Testis (tissue), 3 donors: ENCODE data around the gene COL9A3. TPM values are rescaled to one million over a fixed set of nuclear protein-coding genes. Genes with fewer than 3 reads are reported as not detected.
"Not testable (repeated sequence)": the region's sequence is repeated elsewhere in the genome, so short reads cannot be mapped to it uniquely, and the experiment has no call there.

ENCODE experiments used
- DNase-seq: peaks from one replicate; pipeline ENCODE4 v3.0.0-alpha.2; 2019
- H3K27ac ChIP-seq, 2 donors: fragments of 200-600 bp; sonication (generic); one replicate each; pipeline ENCODE4 v1.5.1; 2019
- H3K27me3 ChIP-seq: fragments of 200-600 bp; sonication (generic); one replicate; pipeline ENCODE4 v1.5.1; 2019
- H3K36me3 ChIP-seq: fragments of 200-600 bp; sonication (generic); one replicate; pipeline ENCODE4 v1.5.1; 2017; ENCODE audit warnings: low read depth; ENCODE audit errors: missing control alignments
- H3K4me1 ChIP-seq: fragments of 200-600 bp; sonication (generic); one replicate; pipeline ENCODE4 v1.5.1; 2019
- H3K4me3 ChIP-seq, 2 donors: fragments of 200-600 bp; sonication (generic); one replicate each; pipeline ENCODE4 v1.5.1; 2017 to 2019
- H3K9me3 ChIP-seq: fragments of 200-600 bp; sonication (generic); one replicate; pipeline ENCODE4 v1.5.1; 2017
- CTCF ChIP-seq, 3 experiments: fragments of 450-650 bp in 2 of 3; fragments of 200-600 bp in 1 of 3; sonication (generic) in 1 of 3; IDR thresholded peaks; one replicate each; pipeline ENCODE4 v1.5.1; 2016 to 2019; ENCODE audit warnings: antibody characterized with exemption in 3 of 3, mild to moderate bottlenecking in 2 of 3, moderate library complexity in 1 of 3
- POLR2A ChIP-seq: fragments of 450-650 bp; IDR thresholded peaks from one replicate; pipeline ENCODE4 v1.6.1; 2017; ENCODE audit warnings: antibody characterized with exemption, mild to moderate bottlenecking, moderate library complexity
- WGBS, 2 donors: methylation state at CpG; one replicate each; pipeline ENCODE4 v1.1.5; 2018; 5-methylcytosine and 5-hydroxymethylcytosine counted together
- intact Hi-C: fragments of 100-400 bp; cut with DNase I; formaldehyde crosslinking; loops from one replicate; pipeline ENCODE4 v1.15.1; 2023; ENCODE audit warnings: low total_unique reads
- polyA plus RNA-seq: library from polyadenylated mRNA; stranded (reverse); fragments of 350-450 nt; fragmentation: Illumina TruSeq; extraction: RNeasy Lipid Tissue Mini Kit (QIAGEN cat#74804); gene quantifications from one replicate; pipeline ENCODE4 v1.2.3, GENCODE V29; 2014; ENCODE audit warnings: low read depth, low replicate concordance; ENCODE audit not compliant: insufficient read depth
- total RNA-seq, 2 donors: library from RNA; depleted of rRNA; stranded (reverse); fragments of >200 nt; gene quantifications; one replicate each; pipeline ENCODE4 v1.2.3, GENCODE V29; 2016

The COL9A3 gene
- total and polyA plus RNA-seq, 3 donors from 2014 or later = 19.1 to 50.6 (median 21.3) TPM

- 89% methylated on average over 8 of the region's 8 CpGs; no CpG with 5 or more reads in 1 of the 2 donors for WGBS, 2 donors
- no peak for TF ChIP-seq CTCF (IDR thresholded peaks at IDR 0.05)
- no peak for TF ChIP-seq POLR2A
- H3K27ac ChIP-seq = no peak overlapping the region
- no peaks in the 10 kb centered on the region for H3K27me3 ChIP-seq
- H3K4me1 ChIP-seq = peaks cover 4% of the 10 kb centered on the region
- H3K9me3 ChIP-seq = no peaks in the 10 kb centered on the region
- no peak overlapping the region for H3K4me3 ChIP-seq
- intact Hi-C loops = no loop called here
- no peak for DNase-seq
- no peaks in the 10 kb centered on the region for H3K36me3 ChIP-seq
Measured at GRCh38 chr20:62852196-62852595, 35.3 kb downstream of the COL9A3 start.

GRCh38 chr20:62852841-62853240 is 36.0 kb downstream of the COL9A3 start:
- TF ChIP-seq CTCF (IDR thresholded peaks at IDR 0.05) (no peak), POLR2A (no peak)
- intact Hi-C loops = no loop called here
- no peaks in the 10 kb centered on the region for H3K27me3 ChIP-seq
- H3K9me3 ChIP-seq = no peaks in the 10 kb centered on the region
- no peaks in the 10 kb centered on the region for H3K36me3 ChIP-seq
- 90 to 91% methylated on average over 12 of the region's 12 CpGs for WGBS, 2 donors
- H3K4me1 ChIP-seq = peaks cover under 1% of the 10 kb centered on the region
- no peak overlapping the region for H3K4me3 ChIP-seq
- DNase-seq = no peak
- no peak overlapping the region for H3K27ac ChIP-seq

- H3K4me3 ChIP-seq, H3K4me1 ChIP-seq, DNase-seq, intact Hi-C loops, H3K27me3 ChIP-seq, H3K36me3 ChIP-seq, H3K9me3 ChIP-seq, H3K27ac ChIP-seq: not testable (repeated sequence)
- WGBS, 2 donors = 88 to 92% methylated on average over 6 of the region's 6 CpGs
Measured at GRCh38 chr20:62853304-62853703, 36.5 kb downstream of the COL9A3 start.

- TF ChIP-seq POLR2A = no peak
- no peak for TF ChIP-seq CTCF (IDR thresholded peaks at IDR 0.05)
- Histone ChIP-seq H3K4me1 (no peaks in the 10 kb centered on the region), H3K27me3 (no peaks in the 10 kb centered on the region), H3K9me3 (no peaks in the 10 kb centered on the region), H3K4me3 (no peak overlapping the region), H3K36me3 (no peaks in the 10 kb centered on the region), H3K27ac (no peak overlapping the region)
- WGBS, 2 donors = 90 to 97% methylated on average over 13 of the region's 13 CpGs
- no peak for DNase-seq
- intact Hi-C loops = no loop called here
Measured at GRCh38 chr20:62854121-62854520, 37.3 kb downstream of the COL9A3 start.

GRCh38 chr20:62855120-62855519 is 38.3 kb downstream of the COL9A3 start:
- intact Hi-C loops = no loop called here
- no peak overlapping the region for H3K27ac ChIP-seq
- no peaks in the 10 kb centered on the region for H3K36me3 ChIP-seq
- H3K27me3 ChIP-seq = no peaks in the 10 kb centered on the region
- no peak for TF ChIP-seq POLR2A
- no peak for TF ChIP-seq CTCF (IDR thresholded peaks at IDR 0.05)
- peaks cover 3% of the 10 kb centered on the region for H3K4me1 ChIP-seq
- H3K4me3 ChIP-seq = no peak overlapping the region
- H3K9me3 ChIP-seq = no peaks in the 10 kb centered on the region
- WGBS, 2 donors = 97% methylated on average over 5 of the region's 5 CpGs
- no peak for DNase-seq
